ENCODE measurements around the gene DDX3X.

Gene DDX3X

GRCh38 chrX:41332005-41332404 lies 2.0 kb upstream of the DDX3X start:
- Histone ChIP-seq H3K27me3 (ENCODE audit: insufficient read depth, low read length, poor library complexity, severe bottlenecking) (peaks cover 8% of the 10 kb centered on the region), H3K4me3 (ENCODE audit: low read length, poor library complexity, severe bottlenecking) (peak overlapping the region; percentile 100), H3K9ac (ENCODE audit: low read depth, low read length, poor library complexity, severe bottlenecking) (peak overlapping the region; percentile 100), H3K4me1 (ENCODE audit: insufficient read depth, low read length, poor library complexity, severe bottlenecking) (peaks cover 10% of the 10 kb centered on the region), H3F3A (ENCODE audit: low read depth) (peaks cover 2% of the 10 kb centered on the region; the same call in 1 of the 2 replicates), H4K20me1 (ENCODE audit: insufficient read depth, low read length, poor library complexity, severe bottlenecking) (peaks cover 24% of the 10 kb centered on the region), H2AFZ (ENCODE audit: low read length) (peak overlapping the region; percentile 99; the same call in 1 of the 2 replicates), H3K9me3 (ENCODE audit: insufficient read depth, low read depth, low read length) (no peaks in the 10 kb centered on the region), H3K79me2 (ENCODE audit: insufficient read depth, low read length) (peaks cover 44% of the 10 kb centered on the region), H3K9me2 (replicated peaks; ENCODE audit: low read depth, low read length) (no peaks in the 10 kb centered on the region), H3K36me3 (ENCODE audit: insufficient read depth, low read length) (0 out of 2 replicates have a peak, but pooled peaks cover 3% of the 10 kb centered on the region), H3K4me2 (ENCODE audit: low read depth, low read length, poor library complexity, severe bottlenecking) (peak overlapping the region; percentile 84)
- TF ChIP-seq CTCF (conservative IDR thresholded peaks at IDR 0.05; ENCODE audit: low read length): no peak
- no peak for TF ChIP-seq EZH2phosphoT487 (IDR thresholded peaks at IDR 0.05; ENCODE audit: borderline replicate concordance)

GRCh38 chrX:41332408-41333002 lies 1.5 kb upstream of the DDX3X start:
- peak overlapping the region; percentile 100 for H3K4me3 ChIP-seq (ENCODE audit: low read length, poor library complexity, severe bottlenecking)
- H3K4me1 ChIP-seq (ENCODE audit: insufficient read depth, low read length, poor library complexity, severe bottlenecking): peaks cover 10% of the 10 kb centered on the region
- H2AFZ ChIP-seq (ENCODE audit: low read length): peak overlapping the region; percentile 49
- peak overlapping the region; percentile 100 for H3K9ac ChIP-seq (ENCODE audit: low read depth, low read length, poor library complexity, severe bottlenecking)
- peaks cover 2% of the 10 kb centered on the region; the same call in 1 of the 2 replicates for H3F3A ChIP-seq (ENCODE audit: low read depth)
- H3K27me3 ChIP-seq (ENCODE audit: insufficient read depth, low read length, poor library complexity, severe bottlenecking): peaks cover 8% of the 10 kb centered on the region
- peaks cover 5% of the 10 kb centered on the region; the same call in 1 of the 2 replicates for H3K36me3 ChIP-seq (ENCODE audit: insufficient read depth, low read length)
- H3K9me3 ChIP-seq (ENCODE audit: insufficient read depth, low read depth, low read length): no peaks in the 10 kb centered on the region
- peaks cover 29% of the 10 kb centered on the region for H4K20me1 ChIP-seq (ENCODE audit: insufficient read depth, low read length, poor library complexity, severe bottlenecking)
- H3K9me2 ChIP-seq (replicated peaks; ENCODE audit: low read depth, low read length): no peaks in the 10 kb centered on the region
- H3K79me2 ChIP-seq (ENCODE audit: insufficient read depth, low read length): peaks cover 49% of the 10 kb centered on the region
- TF ChIP-seq EZH2phosphoT487 (IDR thresholded peaks at IDR 0.05; ENCODE audit: borderline replicate concordance) (no peak), CTCF (conservative IDR thresholded peaks at IDR 0.05; ENCODE audit: low read length) (no peak)
- H3K4me2 ChIP-seq (ENCODE audit: low read depth, low read length, poor library complexity, severe bottlenecking): peak overlapping the region; percentile 84

- Histone ChIP-seq H3K4me1 (ENCODE audit: insufficient read depth, low read length, poor library complexity, severe bottlenecking) (peaks cover 10% of the 10 kb centered on the region), H3F3A (ENCODE audit: low read depth) (peaks cover 2% of the 10 kb centered on the region; the same call in 1 of the 2 replicates), H4K20me1 (ENCODE audit: insufficient read depth, low read length, poor library complexity, severe bottlenecking) (peaks cover 36% of the 10 kb centered on the region)
These were observed 789 bp upstream of the DDX3X start for GRCh38 chrX:41333003-41333743.

More at GRCh38 chrX:41333003-41333743, 789 bp upstream of the DDX3X start:
- peak overlapping the region; percentile 84 for H3K4me2 ChIP-seq (ENCODE audit: low read depth, low read length, poor library complexity, severe bottlenecking)
- H3K79me2 ChIP-seq (ENCODE audit: insufficient read depth, low read length): peaks cover 55% of the 10 kb centered on the region
- peaks cover 12% of the 10 kb centered on the region for H3K36me3 ChIP-seq (ENCODE audit: insufficient read depth, low read length)
- peaks cover 8% of the 10 kb centered on the region for H3K27me3 ChIP-seq (ENCODE audit: insufficient read depth, low read length, poor library complexity, severe bottlenecking)
- H3K9me3 ChIP-seq (ENCODE audit: insufficient read depth, low read depth, low read length): no peaks in the 10 kb centered on the region
- H3K9ac ChIP-seq (ENCODE audit: low read depth, low read length, poor library complexity, severe bottlenecking): peak overlapping the region; percentile 100
- peak overlapping the region; percentile 100 for H3K4me3 ChIP-seq (ENCODE audit: low read length, poor library complexity, severe bottlenecking)
- TF ChIP-seq CTCF (conservative IDR thresholded peaks at IDR 0.05; ENCODE audit: low read length) (no peak), EZH2phosphoT487 (IDR thresholded peaks at IDR 0.05; ENCODE audit: borderline replicate concordance) (no peak)
- H3K9me2 ChIP-seq (replicated peaks; ENCODE audit: low read depth, low read length): no peaks in the 10 kb centered on the region
- H2AFZ ChIP-seq (ENCODE audit: low read length): peak overlapping the region; percentile 83
